Vagina (tissue), 2 donors: Measurements from ENCODE around the gene KDM4C. TPM values are rescaled to one million over a fixed set of nuclear protein-coding genes. Genes with fewer than 3 reads are reported as not detected.
"Not testable (repeated sequence)": the region's sequence is repeated elsewhere in the genome, so short reads cannot be mapped to it uniquely, and the experiment has no call there.

ENCODE experiments used
- DNase-seq, 2 donors: peaks; one replicate each; pipeline ENCODE4 v3.0.0-alpha.2; 2017; ENCODE audit errors: extremely low spot score in 2 of 2
- H3K27ac ChIP-seq: fragments of 200-600 bp; sonication (generic); one replicate; pipeline ENCODE4 v1.5.1; 2019
- H3K27me3 ChIP-seq: fragments of 200-600 bp; sonication (generic); one replicate; pipeline ENCODE4 v1.5.1; 2019
- H3K36me3 ChIP-seq, 2 donors: fragments of 200-600 bp; sonication (generic); one replicate each; pipeline ENCODE4 v1.5.1; 2017 to 2019
- H3K4me1 ChIP-seq: fragments of 200-600 bp; sonication (generic); one replicate; pipeline ENCODE4 v1.5.1; 2019
- H3K4me3 ChIP-seq, 2 donors: fragments of 200-600 bp; sonication (generic); 1 replicate in 1 of 2; 2 replicates in 1 of 2; pipeline ENCODE4 v1.5.1; 2016 to 2019
- H3K9me3 ChIP-seq: fragments of 200-600 bp; sonication (generic); one replicate; pipeline ENCODE4 v1.5.1; 2019
- POLR2A ChIP-seq, 2 donors: fragments of 450-650 bp; IDR thresholded peaks; one replicate each; pipeline ENCODE4 v1.6.1; 2017; ENCODE audit warnings: antibody characterized with exemption in 2 of 2, mild to moderate bottlenecking in 2 of 2, moderate library complexity in 2 of 2
- POLR2AphosphoS5 ChIP-seq, 2 donors: sonication (generic); formaldehyde crosslinking; IDR thresholded peaks; one replicate each; pipeline ENCODE4 v1.9.0; 2017; ENCODE audit warnings: antibody characterized with exemption in 2 of 2, mild to moderate bottlenecking in 2 of 2, low read depth in 1 of 2; ENCODE audit not compliant: insufficient read depth in 1 of 2
- intact Hi-C: fragments of 100-400 bp; cut with DNase I; formaldehyde crosslinking; loops from one replicate; pipeline ENCODE4 v1.15.1; 2023
- total RNA-seq: library from RNA; depleted of rRNA; stranded (reverse); fragments of >200 nt; gene quantifications from one replicate; pipeline ENCODE4 v1.2.3, GENCODE V29; 2016
- TF ChIP-seq, protein P1 (sequence below), 3 experiments: fragments of 450-650 bp in 2 of 3; fragments of 200-600 bp in 1 of 3; sonication (generic) in 1 of 3; IDR thresholded peaks; one replicate each; pipeline ENCODE4 v1.5.1; 2017 to 2019; ENCODE audit warnings: antibody characterized with exemption in 3 of 3, mild to moderate bottlenecking in 2 of 3, moderate library complexity in 2 of 3

The KDM4C gene
- total RNA-seq, result 35.6 TPM

DNA sequence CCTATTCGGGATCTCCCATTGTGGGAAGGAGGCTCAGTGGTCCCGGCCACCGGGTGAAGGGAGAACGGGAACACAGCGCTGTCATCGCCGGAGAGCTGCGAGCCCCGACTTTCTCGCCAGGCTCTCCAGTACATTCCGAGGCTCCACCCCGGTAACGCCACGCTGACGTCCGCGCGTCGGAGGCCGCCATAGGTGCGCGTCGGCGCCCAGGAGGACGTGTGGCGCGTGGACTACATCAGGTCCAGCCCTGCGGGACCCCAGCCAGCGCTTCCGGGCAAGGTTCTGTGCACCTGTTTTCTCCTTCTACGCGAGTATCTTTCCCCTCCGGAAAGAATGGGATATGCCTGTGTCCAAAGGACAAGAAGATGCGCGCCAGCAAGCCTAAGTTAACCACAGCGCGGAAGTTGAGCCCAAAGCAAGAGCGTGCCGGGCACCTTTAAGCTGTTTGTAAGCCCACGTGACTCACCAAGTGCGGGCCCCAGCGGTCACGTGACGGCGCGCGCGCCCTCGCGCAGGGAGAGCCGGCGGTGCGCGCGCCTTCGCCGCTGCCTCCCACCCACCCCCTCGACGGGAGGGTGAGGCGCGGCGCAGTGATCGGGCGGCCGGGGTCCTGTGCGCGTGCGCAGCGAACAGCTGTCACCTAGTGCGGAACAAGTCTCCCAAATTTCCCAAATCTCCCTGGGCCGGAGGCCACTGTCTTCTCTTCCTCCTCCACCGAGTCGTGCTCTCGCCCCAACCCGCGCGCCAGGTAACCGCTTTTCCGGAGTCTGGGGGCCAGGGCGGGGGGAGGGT is at the start of gene KDM4C:
KDM4C (plus strand) TSS at position 518 of the 792 bp plus-strand sequence. CDS start 35,016 bp downstream, outside the sequence.
- H3K27ac ChIP-seq, result peak within 1 kb of the TSS; percentile 99
- peak; percentile 76 to 97 for TF ChIP-seq POLR2AphosphoS5 (IDR thresholded peaks at IDR 0.05; ENCODE audit: insufficient read depth in 1 of 2, low read depth in 1 of 2)
- peak in 1 of 2 donors; percentile 71 for TF ChIP-seq POLR2A (IDR thresholded peaks at IDR 0.05)
- TF ChIP-seq, protein P1, sequence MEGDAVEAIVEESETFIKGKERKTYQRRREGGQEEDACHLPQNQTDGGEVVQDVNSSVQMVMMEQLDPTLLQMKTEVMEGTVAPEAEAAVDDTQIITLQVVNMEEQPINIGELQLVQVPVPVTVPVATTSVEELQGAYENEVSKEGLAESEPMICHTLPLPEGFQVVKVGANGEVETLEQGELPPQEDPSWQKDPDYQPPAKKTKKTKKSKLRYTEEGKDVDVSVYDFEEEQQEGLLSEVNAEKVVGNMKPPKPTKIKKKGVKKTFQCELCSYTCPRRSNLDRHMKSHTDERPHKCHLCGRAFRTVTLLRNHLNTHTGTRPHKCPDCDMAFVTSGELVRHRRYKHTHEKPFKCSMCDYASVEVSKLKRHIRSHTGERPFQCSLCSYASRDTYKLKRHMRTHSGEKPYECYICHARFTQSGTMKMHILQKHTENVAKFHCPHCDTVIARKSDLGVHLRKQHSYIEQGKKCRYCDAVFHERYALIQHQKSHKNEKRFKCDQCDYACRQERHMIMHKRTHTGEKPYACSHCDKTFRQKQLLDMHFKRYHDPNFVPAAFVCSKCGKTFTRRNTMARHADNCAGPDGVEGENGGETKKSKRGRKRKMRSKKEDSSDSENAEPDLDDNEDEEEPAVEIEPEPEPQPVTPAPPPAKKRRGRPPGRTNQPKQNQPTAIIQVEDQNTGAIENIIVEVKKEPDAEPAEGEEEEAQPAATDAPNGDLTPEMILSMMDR (IDR thresholded peaks at IDR 0.05), result no peak
- H3K4me1 ChIP-seq, result peaks cover 15% of the 10 kb centered on the region
- no peaks in the 10 kb centered on the region for H3K9me3 ChIP-seq
- peak in 1 of 2 donors; percentile 96 for DNase-seq
- no peaks in the 10 kb centered on the region for H3K27me3 ChIP-seq
- H3K4me3 ChIP-seq, result peak within 1 kb of the TSS; percentile 61 to 100
- intact Hi-C loops, result loop anchor here (5.0 kb wide), 2 partner anchors 75 to 345 kb away; partner anchors contain the start of gene UHRF2
- H3K36me3 ChIP-seq, result no peaks in the 10 kb centered on the region

DNA sequence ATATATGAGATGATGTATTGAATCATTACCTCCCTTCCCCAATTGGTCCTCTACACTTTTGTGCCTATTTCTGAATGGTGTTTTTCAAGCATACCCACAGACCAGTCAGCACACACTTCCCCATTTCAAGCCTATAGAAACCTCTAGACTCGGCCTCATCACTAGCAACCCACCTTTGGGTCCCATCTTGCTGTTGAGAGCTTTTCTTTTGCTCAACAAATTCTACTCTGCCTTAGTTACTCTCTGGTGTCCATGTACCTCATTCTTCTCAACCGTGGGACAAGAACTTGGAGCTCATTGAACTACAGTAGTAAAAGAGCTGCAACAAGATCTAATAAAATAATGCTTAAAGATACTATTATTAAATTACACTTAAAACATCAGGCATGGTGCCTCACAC is 49.0 kb upstream of the KDM4C start:
- H3K27ac ChIP-seq, result no peak overlapping the region
- no peaks in the 10 kb centered on the region for H3K9me3 ChIP-seq
- H3K27me3 ChIP-seq, result no peaks in the 10 kb centered on the region
- no peak for DNase-seq
- H3K36me3 ChIP-seq, result no peaks in the 10 kb centered on the region
- H3K4me1 ChIP-seq, result peaks cover 6% of the 10 kb centered on the region
- no peak overlapping the region for H3K4me3 ChIP-seq
- intact Hi-C loops, result no loop called here
- TF ChIP-seq, protein P1 (IDR thresholded peaks at IDR 0.05), result no peak
- no peak for TF ChIP-seq POLR2A (IDR thresholded peaks at IDR 0.05)
- no peak for TF ChIP-seq POLR2AphosphoS5 (IDR thresholded peaks at IDR 0.05; ENCODE audit: insufficient read depth in 1 of 2, low read depth in 1 of 2)

GRCh38 chr9:6711403-6711802 is 46.4 kb upstream of the KDM4C start:
- Histone ChIP-seq H3K4me1 (no peaks in the 10 kb centered on the region), H3K27me3 (no peaks in the 10 kb centered on the region), H3K4me3 (no peak overlapping the region), H3K9me3 (no peaks in the 10 kb centered on the region), H3K36me3 (no peaks in the 10 kb centered on the region), H3K27ac (no peak overlapping the region)
- TF ChIP-seq POLR2A (IDR thresholded peaks at IDR 0.05), result no peak
- TF ChIP-seq, protein P1 (IDR thresholded peaks at IDR 0.05), result no peak
- TF ChIP-seq POLR2AphosphoS5 (IDR thresholded peaks at IDR 0.05; ENCODE audit: insufficient read depth in 1 of 2, low read depth in 1 of 2), result no peak
- DNase-seq, result no peak
- intact Hi-C loops, result no loop called here

DNA sequence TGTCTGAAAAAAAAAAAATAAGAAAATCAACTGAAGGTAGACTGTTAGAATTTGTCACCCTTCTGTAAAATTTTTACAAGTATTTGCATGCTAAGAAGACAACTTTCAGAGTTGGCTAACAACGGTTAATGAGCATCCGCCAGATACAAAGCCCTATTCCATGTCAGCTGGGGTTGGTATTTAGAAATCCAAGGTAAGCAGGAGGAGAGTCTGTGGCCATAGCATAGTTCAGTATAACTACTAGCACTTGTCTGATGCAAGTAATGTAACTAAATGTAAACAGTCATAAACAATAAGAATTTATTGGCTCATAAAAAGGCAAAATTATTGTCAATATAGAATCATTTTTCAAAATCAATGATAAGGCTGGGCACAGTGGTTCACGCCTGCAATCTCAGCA is 45.7 kb upstream of the KDM4C start:
- H3K27me3 ChIP-seq, result no peaks in the 10 kb centered on the region
- H3K4me3 ChIP-seq, result no peak overlapping the region
- H3K4me1 ChIP-seq, result no peaks in the 10 kb centered on the region
- no peaks in the 10 kb centered on the region for H3K36me3 ChIP-seq
- H3K9me3 ChIP-seq, result no peaks in the 10 kb centered on the region
- DNase-seq, result no peak
- TF ChIP-seq, protein P1 (IDR thresholded peaks at IDR 0.05), result no peak
- TF ChIP-seq POLR2A (IDR thresholded peaks at IDR 0.05), result no peak
- no peak for TF ChIP-seq POLR2AphosphoS5 (IDR thresholded peaks at IDR 0.05; ENCODE audit: insufficient read depth in 1 of 2, low read depth in 1 of 2)
- H3K27ac ChIP-seq, result no peak overlapping the region
- intact Hi-C loops, result no loop called here

- Histone ChIP-seq H3K9me3 (no peaks in the 10 kb centered on the region), H3K4me1 (no peaks in the 10 kb centered on the region), H3K27me3 (no peaks in the 10 kb centered on the region), H3K27ac (no peak overlapping the region), H3K4me3 (no peak overlapping the region), H3K36me3 (no peaks in the 10 kb centered on the region)
- intact Hi-C loops, result no loop called here
- no peak for DNase-seq
- TF ChIP-seq, protein P1 (IDR thresholded peaks at IDR 0.05), result no peak
- TF ChIP-seq POLR2A (IDR thresholded peaks at IDR 0.05) (no peak), POLR2AphosphoS5 (IDR thresholded peaks at IDR 0.05; ENCODE audit: insufficient read depth in 1 of 2, low read depth in 1 of 2) (no peak)
Measured at GRCh38 chr9:6714176-6714575, 43.6 kb upstream of the KDM4C start.

DNA sequence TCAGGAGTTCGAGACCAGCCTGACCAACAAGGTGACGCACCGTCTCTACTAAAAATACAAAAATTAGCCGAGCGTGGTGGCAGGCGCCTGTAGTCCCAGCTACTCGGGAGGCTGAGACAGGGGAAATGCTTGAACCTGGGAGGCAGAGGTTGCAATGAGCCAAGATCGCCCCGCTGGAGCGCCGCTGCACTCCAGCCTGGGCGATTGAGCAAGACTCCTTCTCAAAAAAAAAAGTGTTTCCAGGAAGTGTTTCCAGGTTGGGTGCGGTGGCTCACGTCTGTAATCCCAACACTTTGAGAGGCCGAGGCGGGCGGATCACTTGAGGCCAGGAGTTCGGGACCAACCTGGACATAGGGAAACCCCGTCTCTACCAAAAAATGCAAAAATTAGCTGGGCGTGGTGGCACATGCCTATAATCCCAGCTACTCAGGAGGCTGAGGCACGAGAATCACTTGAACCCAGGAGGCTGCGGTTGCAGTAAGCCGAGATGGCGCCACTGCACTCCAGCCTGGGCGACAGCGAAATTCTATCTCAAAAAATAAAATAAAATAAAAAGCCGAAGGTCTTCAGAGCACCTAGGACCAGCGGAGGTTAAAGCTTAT is 42.5 kb upstream of the KDM4C start:
- H3K4me3 ChIP-seq, H3K36me3 ChIP-seq, H3K9me3 ChIP-seq, DNase-seq, H3K27ac ChIP-seq, H3K27me3 ChIP-seq, H3K4me1 ChIP-seq, intact Hi-C loops: not testable (repeated sequence)
